WTC11 (cell line): ENCODE data around the gene TM9SF3.

Experiments
- CREB1 ChIP-seq: sonication (generic); formaldehyde crosslinking; IDR thresholded peaks from 2 replicates; pipeline ENCODE4 v1.8.0; 2023; ENCODE audit warnings: mild to moderate bottlenecking, missing genetic modification reagents
- CTCF ChIP-seq: fragments of 200-600 bp; IDR thresholded peaks from 2 replicates; pipeline ENCODE4 v1.8.0; 2022; ENCODE audit warnings: antibody characterized with exemption
- ESRRA ChIP-seq: sonication (generic); formaldehyde crosslinking; IDR thresholded peaks from 2 replicates; pipeline ENCODE4 v1.8.1; 2022; ENCODE audit warnings: mild to moderate bottlenecking, missing genetic modification reagents, borderline replicate concordance
- GRHL2 ChIP-seq: fragments of 250-450 bp; sonication (Bioruptor Pico); IDR thresholded peaks from 2 replicates; pipeline ENCODE4 v1.8.0; 2022; ENCODE audit warnings: mild to moderate bottlenecking, moderate library complexity; ENCODE audit not compliant: insufficient replicate concordance, severe bottlenecking
- KAT7 ChIP-seq: sonication (generic); formaldehyde crosslinking; IDR thresholded peaks from 2 replicates; pipeline ENCODE4 v1.8.1; 2023; ENCODE audit warnings: missing genetic modification reagents, mild to moderate bottlenecking, borderline replicate concordance
- MAX ChIP-seq: sonication (generic); formaldehyde crosslinking; IDR thresholded peaks from 2 replicates; pipeline ENCODE4 v1.8.0; 2022; ENCODE audit warnings: mild to moderate bottlenecking, missing genetic modification reagents
- MLX ChIP-seq: sonication (generic); formaldehyde crosslinking; IDR thresholded peaks from 2 replicates; pipeline ENCODE4 v1.8.1; 2023; ENCODE audit warnings: mild to moderate bottlenecking, missing genetic modification reagents, moderate library complexity
- NFYB ChIP-seq: sonication (generic); formaldehyde crosslinking; conservative IDR thresholded peaks from 2 replicates; pipeline ENCODE4 v1.8.0; 2022; ENCODE audit warnings: low read depth, missing genetic modification reagents
- SP1 ChIP-seq: sonication (generic); formaldehyde crosslinking; conservative IDR thresholded peaks from 2 replicates; pipeline ENCODE4 v1.8.1; 2022; ENCODE audit warnings: missing genetic modification reagents
- TEAD4 ChIP-seq: sonication (generic); formaldehyde crosslinking; IDR thresholded peaks from 2 replicates; pipeline ENCODE4 v1.8.0; 2022; ENCODE audit warnings: mild to moderate bottlenecking, missing genetic modification reagents

GRCh38 chr10:96610817-96611216 is 24.0 kb upstream of the TM9SF3 start:
- TF ChIP-seq CTCF (no peak), CREB1 (CRISPR knock-in tag) (no peak), GRHL2 (no peak), NFYB (no peak), TEAD4 (no peak), KAT7 (no peak), ESRRA (CRISPR knock-in tag) (no peak), MLX (CRISPR knock-in tag) (no peak), SP1 (CRISPR knock-in tag) (no peak), MAX (no peak)
